SK-N-SH (cell line): ENCODE data around the gene CLEC4G. TPM values are rescaled to one million over a fixed set of nuclear protein-coding genes. Genes with fewer than 3 reads are reported as not detected.

Source experiments
- CTCF ChIA-PET: fragments of 300-600, 350-600 bp; formaldehyde crosslinking; extraction: SDS; loops from one replicate; lab custom pipeline; 2021; lab: Yijun Ruan, JAX
- POLR2A ChIA-PET: fragments of 350-600 bp; sonication (Branson Sonifier 250); formaldehyde crosslinking; extraction: SDS; loops from one replicate; lab custom pipeline; 2020; ENCODE audit warnings: antibody characterized with exemption, inconsistent platforms; lab: Yijun Ruan, JAX
- DNase-seq: peaks from one replicate; pipeline ENCODE4 v3.0.0; 2012
- H2AFZ ChIP-seq: fragments of 200-600 bp; sonication (generic); 2 replicates; pipeline ENCODE4 v1.8.1; 2016; ENCODE audit warnings: antibody characterized with exemption, mild to moderate bottlenecking, low read depth
- H3F3A ChIP-seq: fragments of 200-600 bp; sonication (generic); replicated peaks from 2 replicates; pipeline ENCODE3; 2016; ENCODE audit warnings: antibody characterized with exemption, mild to moderate bottlenecking; ENCODE audit not compliant: insufficient read depth
- H3K27ac ChIP-seq, 2 experiments: fragments of 200-500 bp in 1 of 2; fragments of 200-600 bp in 1 of 2; sonication (Bioruptor generic) in 1 of 2; sonication (generic), shearing (Covaris generic) in 1 of 2; 2 replicates each; pipeline versions ENCODE4 v1.5.1 to v1.6.1; 2014 to 2016; ENCODE audit warnings: low read depth in 2 of 2, inconsistent platforms in 1 of 2, low read length in 1 of 2, mild to moderate bottlenecking in 1 of 2, mixed read lengths in 1 of 2
- H3K27me3 ChIP-seq: fragments of 200-600 bp; sonication (generic), shearing (Covaris generic); 2 replicates; pipeline ENCODE4 v1.6.1; 2016; ENCODE audit warnings: mixed run types; ENCODE audit not compliant: insufficient read depth
- H3K36me3 ChIP-seq, 2 experiments: fragments of 200-500 bp in 1 of 2; fragments of 200-600 bp in 1 of 2; sonication (Bioruptor generic) in 1 of 2; sonication (generic) in 1 of 2; replicated peaks in 1 of 2; 2 replicates each; pipeline versions ENCODE3 to v1.5.1; 2014 to 2016; ENCODE audit warnings: low read length in 1 of 2, mild to moderate bottlenecking in 1 of 2; ENCODE audit not compliant: insufficient read depth in 2 of 2, control insufficient read depth in 1 of 2
- H3K4me1 ChIP-seq, 2 experiments: fragments of 200-500 bp in 1 of 2; fragments of 200-600 bp in 1 of 2; sonication (Bioruptor generic) in 1 of 2; sonication (generic), shearing (Covaris generic) in 1 of 2; 2 replicates each; pipeline versions ENCODE4 v1.5.1 to v1.6.1; 2014 to 2016; ENCODE audit warnings: low read depth in 1 of 2, low read length in 1 of 2, mixed run types in 1 of 2; ENCODE audit not compliant: insufficient read depth in 2 of 2, control insufficient read depth in 1 of 2
- H3K4me2 ChIP-seq: fragments of 200-600 bp; sonication (generic), shearing (Covaris generic); 2 replicates; pipeline ENCODE4 v1.6.1; 2017; ENCODE audit warnings: mixed run types
- H3K4me3 ChIP-seq, 2 experiments: fragments of 200-500 bp in 1 of 2; fragments of 200-600 bp in 1 of 2; sonication (Bioruptor generic) in 1 of 2; sonication (generic), shearing (Covaris generic) in 1 of 2; 2 replicates each; pipeline versions ENCODE4 v1.5.1 to v1.8.1; 2014 to 2016; ENCODE audit warnings: low read depth in 2 of 2, inconsistent platforms in 1 of 2, low read length in 1 of 2, mild to moderate bottlenecking in 1 of 2, mixed read lengths in 1 of 2, moderate library complexity in 1 of 2
- H3K79me2 ChIP-seq: fragments of 200-600 bp; sonication (generic); 2 replicates; pipeline ENCODE4 v1.8.1; 2017; ENCODE audit warnings: mild to moderate bottlenecking; ENCODE audit not compliant: insufficient read depth
- H3K9ac ChIP-seq: fragments of 200-600 bp; sonication (generic); 2 replicates; pipeline ENCODE4 v1.6.1; 2017; ENCODE audit warnings: mixed run types
- H3K9me2 ChIP-seq: fragments of 200-600 bp; sonication (generic); 2 replicates; pipeline ENCODE4 v1.6.1; 2017; ENCODE audit warnings: mixed run types
- H3K9me3 ChIP-seq: fragments of 200-600 bp; sonication (generic); 2 replicates; pipeline ENCODE4 v1.6.1; 2017; ENCODE audit warnings: mixed run types, mild to moderate bottlenecking, moderate library complexity
- H4K20me1 ChIP-seq: fragments of 200-600 bp; sonication (generic); 2 replicates; pipeline ENCODE4 v1.6.1; 2017; ENCODE audit warnings: mild to moderate bottlenecking, mixed run types; ENCODE audit not compliant: insufficient read depth
- ELF1 ChIP-seq: IDR thresholded peaks from 2 replicates; pipeline ENCODE4 v1.4.0; 2012
- FOXJ3 ChIP-seq: sonication (generic); formaldehyde crosslinking; IDR thresholded peaks from 2 replicates; pipeline ENCODE4 v1.5.1; 2020; ENCODE audit warnings: mild to moderate bottlenecking, missing genetic modification reagents
- GATA2 ChIP-seq: sonication (generic); formaldehyde crosslinking; IDR thresholded peaks from 2 replicates; pipeline ENCODE4 v1.5.0; 2020; ENCODE audit warnings: mild to moderate bottlenecking, missing genetic modification reagents
- JUND ChIP-seq: IDR thresholded peaks from 2 replicates; pipeline ENCODE4 v1.4.0; 2012
- MAX ChIP-seq: IDR thresholded peaks from 2 replicates; pipeline ENCODE4 v1.4.0; 2012; ENCODE audit warnings: low read depth
- MEF2A ChIP-seq: IDR thresholded peaks from 2 replicates; pipeline ENCODE4 v1.4.0; 2012; ENCODE audit warnings: low read depth, borderline replicate concordance
- MXI1 ChIP-seq: IDR thresholded peaks from 2 replicates; pipeline ENCODE4 v1.6.1; 2012; ENCODE audit warnings: mild to moderate bottlenecking, low read depth, low read length, improper control_type of control experiment
- NRF1 ChIP-seq: IDR thresholded peaks from 2 replicates; pipeline ENCODE4 v1.6.1; 2012; ENCODE audit warnings: low read depth, mild to moderate bottlenecking, low read length
- PBX3 ChIP-seq: IDR thresholded peaks from 2 replicates; pipeline ENCODE4; 2012
- POLR2AphosphoS5 ChIP-seq: IDR thresholded peaks from 2 replicates; pipeline ENCODE4 v1.6.1; 2012; ENCODE audit warnings: low read depth, low read length
- RAD21 ChIP-seq: IDR thresholded peaks from 2 replicates; pipeline ENCODE4 v1.6.1; 2012; ENCODE audit warnings: mild to moderate bottlenecking, low read length
- RCOR1 ChIP-seq: fragments of 150-350 bp; IDR thresholded peaks from 2 replicates; pipeline ENCODE4 v1.6.1; 2017; ENCODE audit warnings: antibody characterized with exemption, low read length
- REST ChIP-seq: IDR thresholded peaks from 2 replicates; pipeline ENCODE4 v1.6.1; 2012; ENCODE audit warnings: mild to moderate bottlenecking, low read depth, low read length, moderate library complexity
- RFX5 ChIP-seq: IDR thresholded peaks from 2 replicates; pipeline ENCODE4 v1.6.1; 2012; ENCODE audit warnings: mild to moderate bottlenecking, improper control_type of control experiment, low read length
- SIN3A ChIP-seq: IDR thresholded peaks from 2 replicates; pipeline ENCODE4 v1.6.1; 2012; ENCODE audit warnings: low read depth, mild to moderate bottlenecking, low read length, moderate library complexity, borderline replicate concordance
- TAF1 ChIP-seq: IDR thresholded peaks from 2 replicates; pipeline ENCODE4 v1.6.1; 2012; ENCODE audit warnings: low read depth, mild to moderate bottlenecking, low read length, moderate library complexity, borderline replicate concordance
- TCF12 ChIP-seq: IDR thresholded peaks from 2 replicates; pipeline ENCODE4 v1.4.0; 2012
- TEAD4 ChIP-seq: IDR thresholded peaks from 2 replicates; pipeline ENCODE4 v1.4.0; 2012; ENCODE audit warnings: mild to moderate bottlenecking, borderline replicate concordance; ENCODE audit not compliant: insufficient read depth
- ZBTB33 ChIP-seq: IDR thresholded peaks from 2 replicates; pipeline ENCODE4 v1.4.0; 2012; ENCODE audit warnings: low read depth, borderline replicate concordance
- WGBS: methylation state at CpG from one replicate; pipeline ENCODE4 v1.1.6; 2017; ENCODE audit warnings: low lambda C conversion rate; 5-methylcytosine and 5-hydroxymethylcytosine counted together
- polyA plus RNA-seq, 3 experiments: library from polyadenylated mRNA; depleted of rRNA; stranded (reverse); fragments of >200 nt; gene quantifications; 2 replicates each; pipeline ENCODE4 v1.2.3, GENCODE V29; 2012

CLEC4G gene
- polyA plus RNA-seq, 1 of the 3 experiments (the other 2 are of a cell fraction) = not detected

- Histone ChIP-seq H3K36me3 (no peaks in the 10 kb centered on the region), H3K4me3 (no peak overlapping the region), H4K20me1 (no peaks in the 10 kb centered on the region), H3K79me2 (no peaks in the 10 kb centered on the region), H3K9me2 (no peaks in the 10 kb centered on the region), H3K27ac (no peak overlapping the region), H3K9ac (no peak overlapping the region), H3F3A (no peaks in the 10 kb centered on the region), H3K4me1 (no peaks in the 10 kb centered on the region), H3K4me2 (no peak overlapping the region), H3K27me3 (peaks cover 47% of the 10 kb centered on the region), H3K9me3 (no peaks in the 10 kb centered on the region), H2AFZ (no peak overlapping the region)
- WGBS = 26% methylated on average over 7 of the region's 8 CpGs
- ChIA-PET CTCF (interaction anchor here (2.6 kb wide), 1 partner anchor 10 kb away, joined by 12 read pairs; the partner anchor contains the start of gene TRAPPC5), POLR2A (no interaction called here)
- no peak for TF ChIP-seq ZBTB33
- no peak for TF ChIP-seq MXI1
- no peak for TF ChIP-seq MAX
- TF ChIP-seq TCF12 = no peak
- TF ChIP-seq MEF2A = no peak
- TF ChIP-seq JUND = no peak
- TF ChIP-seq RCOR1 = no peak
- TF ChIP-seq REST = no peak
- TF ChIP-seq SIN3A = no peak
- TF ChIP-seq RAD21 = no peak
- TF ChIP-seq TAF1 = no peak
- TF ChIP-seq PBX3 = no peak
- TF ChIP-seq NRF1 = no peak
- TF ChIP-seq FOXJ3 (CRISPR knock-in tag) = no peak
- TF ChIP-seq POLR2AphosphoS5 = no peak
- no peak for TF ChIP-seq RFX5
- TF ChIP-seq ELF1 = no peak
- TF ChIP-seq GATA2 (CRISPR knock-in tag) = no peak
- no peak for TF ChIP-seq TEAD4
- DNase-seq = no peak
Measured at GRCh38 chr19:7690779-7691258, 41.1 kb downstream of the CLEC4G start.
